GM19455 (cell line): ENCODE measurements around the gene CPEB3.

Experiments used
- ATAC-seq: cut with Tn5 transposase; IDR thresholded peaks from one replicate; pipeline ENCODE4 v1.9.1; 2021; ENCODE audit not compliant: unreplicated experiment

Gene CPEB3

DNA sequence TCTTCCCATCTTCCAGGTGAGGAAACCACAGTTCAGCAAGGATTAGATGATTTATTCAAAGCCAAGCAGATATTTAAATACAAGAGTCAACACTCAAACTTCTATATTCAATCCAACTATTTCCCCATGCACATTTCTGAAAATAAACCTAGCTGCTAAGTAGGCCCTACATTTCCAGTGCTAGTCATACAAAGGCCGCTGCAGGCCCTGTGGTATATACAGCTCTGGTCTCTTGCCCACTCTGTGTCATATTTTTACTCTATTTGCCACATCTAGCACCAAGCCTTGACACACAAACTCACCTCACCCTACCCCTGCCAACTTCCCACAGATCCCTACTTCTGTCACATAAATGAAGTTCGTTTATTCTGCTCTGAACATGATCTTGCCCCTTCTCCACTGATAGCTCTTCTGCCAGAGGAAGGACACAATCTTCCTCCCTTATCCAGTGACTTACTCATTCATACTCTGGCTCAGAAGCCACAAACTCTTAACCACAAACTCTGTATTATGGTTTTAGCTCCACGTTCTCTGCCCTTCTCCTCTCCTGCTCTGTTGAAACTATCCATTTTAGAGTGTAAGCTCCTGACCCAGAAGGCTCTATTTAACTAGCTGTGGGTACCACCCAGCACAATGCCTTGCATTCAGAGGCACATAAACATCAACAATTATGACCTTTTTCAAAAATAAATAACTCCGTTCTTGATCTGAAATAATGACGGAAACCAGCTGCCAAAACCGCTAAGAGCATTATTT, 180.7 kb downstream of the CPEB3 start:
- ATAC-seq = no peak

DNA sequence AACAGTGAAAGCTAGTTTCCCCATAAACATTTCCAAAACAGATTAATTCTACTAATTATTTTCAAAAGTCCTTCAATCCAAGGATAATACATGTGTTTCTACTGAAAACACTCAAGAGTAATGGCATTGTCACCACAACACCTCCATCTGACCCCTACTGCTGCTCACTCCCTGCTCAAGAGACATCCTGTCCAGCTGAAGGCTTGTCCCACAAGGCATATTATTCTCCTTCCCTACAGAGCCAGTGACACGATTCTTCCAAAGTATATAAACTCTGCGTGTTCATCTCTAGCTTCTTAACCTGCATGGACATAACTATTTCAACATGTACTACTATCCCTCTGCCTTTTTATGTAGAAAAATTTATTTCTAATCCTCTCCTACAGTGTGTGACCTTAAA, 182.1 kb downstream of the CPEB3 start:
- ATAC-seq = no peak

DNA sequence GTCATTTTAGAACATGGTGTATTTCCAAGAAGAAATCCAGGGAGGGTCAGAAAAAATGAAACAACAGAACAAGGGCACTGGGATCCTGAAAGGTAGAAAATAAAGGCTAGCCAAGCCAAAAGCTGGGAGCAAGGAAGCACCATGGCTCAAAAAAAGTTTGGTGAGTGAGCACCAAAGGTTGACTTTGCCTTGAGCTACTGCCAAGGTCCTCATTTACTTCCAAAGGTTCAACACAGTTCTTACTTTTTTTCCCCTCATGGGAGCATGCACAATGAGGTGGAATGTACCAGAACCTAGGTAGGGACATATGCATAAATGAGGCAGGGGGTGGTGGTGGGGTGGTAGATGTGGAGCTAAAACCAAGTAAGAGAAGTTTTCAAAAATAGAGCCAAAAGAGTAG, 182.8 kb downstream of the CPEB3 start:
- ATAC-seq = no peak

DNA sequence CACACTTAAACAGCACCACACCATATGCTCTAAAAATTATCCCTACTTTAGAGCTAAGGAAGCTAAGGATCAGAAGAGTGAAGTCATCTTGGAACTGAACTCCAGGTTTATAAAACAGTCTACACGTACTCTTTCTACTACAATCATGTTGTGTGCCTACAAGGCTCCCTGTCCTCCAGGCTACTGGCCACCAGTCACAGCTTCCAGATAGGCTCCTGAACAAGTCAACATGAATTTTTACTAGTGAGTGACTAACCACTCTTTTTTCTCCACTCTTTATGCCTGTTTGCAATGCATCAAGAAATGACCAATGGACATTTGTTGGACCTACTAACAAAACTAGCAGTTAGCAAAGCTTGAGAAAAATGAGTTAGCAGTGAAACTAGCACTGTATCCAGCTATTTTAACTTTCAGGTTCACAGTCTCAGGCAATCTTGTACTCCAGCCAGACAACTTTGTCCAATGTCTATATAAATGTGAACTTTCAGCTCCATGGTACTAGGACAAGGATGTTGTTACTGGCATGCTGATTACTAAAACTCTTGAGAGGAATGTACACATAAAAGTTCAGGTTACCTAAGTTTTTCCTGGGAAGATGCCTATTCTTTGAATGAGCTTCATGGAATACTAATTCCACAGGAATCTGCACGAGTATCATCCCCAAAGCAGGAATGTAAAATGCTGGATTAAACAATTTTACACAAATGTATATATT, 187.3 kb downstream of the CPEB3 start:
- no peak for ATAC-seq

DNA sequence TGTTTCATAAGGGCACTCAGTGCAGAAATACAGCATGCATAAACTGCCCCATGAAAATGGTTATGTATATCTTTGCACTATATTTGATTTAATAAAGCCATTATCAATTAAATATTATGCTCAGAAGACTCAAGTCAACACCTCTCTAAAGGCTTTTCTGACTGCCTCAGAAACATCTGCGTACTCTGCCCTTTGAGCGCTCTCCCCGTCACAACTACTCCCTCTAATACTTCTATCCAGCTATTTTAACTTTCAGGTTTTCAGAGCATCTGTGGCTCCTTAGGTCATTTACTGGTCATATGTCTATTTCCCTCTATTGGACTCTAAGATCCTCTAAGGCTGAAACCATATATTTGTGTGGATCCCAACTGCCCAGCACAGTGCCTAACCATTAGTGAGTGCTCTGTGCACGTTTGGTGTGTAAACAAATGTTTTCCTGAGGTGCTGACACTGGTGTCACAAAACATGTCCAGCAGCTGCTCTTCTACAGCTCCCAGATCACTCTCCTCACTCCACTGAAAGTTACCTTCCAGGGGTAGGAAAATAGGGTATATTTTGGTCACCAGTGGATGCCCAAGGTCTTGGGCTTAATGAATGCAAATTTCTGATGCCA, 188.2 kb downstream of the CPEB3 start:
- ATAC-seq = no peak

DNA sequence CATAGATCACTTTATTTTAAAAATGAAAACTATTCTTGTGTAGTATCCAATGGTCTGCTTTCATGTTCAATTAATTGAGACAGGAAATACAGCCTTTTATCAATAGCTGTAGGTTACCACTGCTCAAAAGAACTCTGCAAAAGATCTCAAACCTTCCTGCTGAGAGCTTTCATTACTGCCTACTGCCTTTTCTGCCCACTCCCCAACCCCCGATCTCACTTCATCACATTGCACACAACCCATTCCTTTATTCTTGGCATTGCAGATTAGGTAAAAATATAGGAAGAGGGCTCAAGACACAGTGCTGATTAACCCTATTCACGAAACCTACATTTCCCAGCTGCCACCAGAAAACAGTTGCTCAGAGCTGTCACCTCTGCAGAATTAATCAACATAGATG, 195.9 kb downstream of the CPEB3 start:
- no peak for ATAC-seq

DNA sequence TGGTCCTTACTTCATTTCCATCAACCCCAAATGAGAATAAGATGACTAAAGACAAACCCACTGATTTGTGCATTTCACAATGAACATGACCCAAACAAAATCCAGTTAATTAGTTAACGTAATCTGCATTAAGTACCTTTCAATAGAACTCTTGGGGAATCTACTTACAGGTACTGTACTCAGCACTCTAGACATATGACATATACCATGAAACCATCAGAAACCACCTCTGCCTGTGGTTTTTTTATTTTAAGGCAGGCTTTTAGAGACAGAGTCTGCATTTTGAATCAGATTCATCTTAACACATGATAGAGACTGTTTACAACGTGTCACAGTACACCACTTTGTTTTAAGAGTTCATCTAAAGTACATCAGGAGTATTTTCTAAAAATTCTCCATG, 198.9 kb downstream of the CPEB3 start:
- ATAC-seq = no peak

DNA sequence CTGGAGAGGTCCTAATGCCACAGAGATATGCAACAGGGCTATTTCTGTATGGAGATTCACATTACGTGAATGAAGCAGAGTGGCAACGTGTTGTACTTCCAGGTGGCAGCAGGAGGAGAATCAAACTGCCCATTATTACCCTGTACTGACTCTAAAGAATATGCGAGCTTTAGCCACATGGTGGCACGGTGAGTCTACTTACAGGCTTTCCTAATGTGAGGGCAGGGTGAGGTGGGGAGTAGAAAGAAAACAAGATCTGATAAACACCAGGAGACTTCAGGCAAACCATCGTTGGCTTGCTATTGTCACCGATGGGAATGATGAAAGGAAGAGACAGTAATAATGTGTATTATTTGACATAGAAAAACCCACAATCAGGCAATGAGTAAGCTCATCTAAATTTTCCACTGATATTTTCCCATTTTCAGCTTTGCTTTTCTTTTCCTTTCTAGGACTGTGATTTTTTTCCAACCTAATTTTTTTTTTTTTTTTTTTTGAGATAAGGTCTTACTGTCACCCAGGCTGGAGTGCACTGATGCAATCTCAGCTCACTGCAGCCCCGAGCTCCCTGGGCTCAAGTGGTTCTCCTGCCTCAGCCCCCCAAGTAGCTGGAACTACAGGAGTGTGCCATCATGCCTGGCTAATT, 203.0 kb downstream of the CPEB3 start:
- peak; percentile 89 for ATAC-seq

DNA sequence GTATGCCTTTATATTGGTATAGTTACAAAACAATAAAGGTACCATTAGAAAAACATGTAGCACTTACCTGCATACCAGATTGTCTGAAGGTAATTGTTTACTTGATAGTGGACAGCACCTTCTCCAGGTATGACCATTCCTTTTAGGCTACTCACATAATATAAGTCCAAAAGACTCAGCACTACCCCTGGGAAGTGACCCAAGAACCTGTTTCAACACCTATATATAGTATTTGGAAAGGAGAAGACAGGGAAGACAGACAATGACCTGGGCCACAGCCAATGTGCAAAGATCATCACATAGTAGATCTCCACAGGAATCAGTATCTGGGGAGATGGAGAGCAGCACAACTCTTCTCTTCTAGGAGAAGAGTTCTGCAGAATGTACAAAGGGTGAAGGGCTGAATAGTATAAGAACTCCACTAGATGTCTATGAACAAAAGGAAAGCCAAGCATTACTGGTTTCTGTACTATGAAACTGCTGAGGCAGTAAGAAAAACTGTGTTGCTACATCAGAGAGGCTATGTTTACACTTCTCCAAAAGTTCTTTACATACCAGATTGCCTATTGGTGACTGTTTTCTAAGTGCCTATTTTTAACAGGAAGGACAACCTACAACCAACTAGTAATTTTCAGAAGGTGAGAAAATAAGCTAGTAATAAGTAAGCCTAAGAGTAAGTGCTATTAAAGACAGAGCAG, 208.1 kb downstream of the CPEB3 start:
- ATAC-seq = no peak

DNA sequence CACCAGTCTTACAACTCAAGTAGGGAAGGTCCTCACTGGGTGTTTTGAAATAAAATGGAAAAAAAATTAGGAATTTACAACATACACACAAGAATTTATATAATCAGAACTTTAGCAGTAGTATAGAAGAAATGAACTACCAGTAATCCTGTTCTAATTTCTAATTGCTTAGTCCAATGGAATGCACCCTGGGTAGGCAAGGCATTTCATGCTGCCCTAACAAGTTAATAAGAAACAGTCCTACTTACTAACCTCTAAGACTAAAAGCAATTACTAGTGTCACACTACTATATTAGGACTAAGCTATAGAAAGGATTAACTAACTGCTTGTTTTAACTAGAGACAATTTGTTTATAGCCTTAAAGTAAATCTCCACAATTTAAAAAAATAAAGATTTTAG, 209.2 kb downstream of the CPEB3 start:
- no peak for ATAC-seq

DNA sequence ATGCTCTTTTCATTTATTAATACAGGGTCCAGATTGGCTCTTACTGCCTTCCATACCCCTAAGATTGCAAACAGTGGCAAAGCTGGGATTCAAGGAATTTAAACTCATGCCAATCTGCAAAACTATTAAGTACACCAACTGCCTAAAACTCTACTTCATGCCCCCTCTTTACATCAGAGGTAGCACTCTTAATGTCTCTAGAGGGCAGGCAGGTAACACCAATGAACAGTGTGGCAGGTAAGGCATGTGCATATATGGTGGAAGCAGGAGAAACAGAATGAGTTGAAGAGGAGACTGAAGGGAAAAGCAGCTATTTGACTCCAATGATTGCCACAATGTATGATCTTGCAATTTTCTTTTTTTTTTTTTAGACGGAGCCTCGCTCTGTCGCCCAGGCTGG, 210.6 kb downstream of the CPEB3 start:
- ATAC-seq = no peak

DNA sequence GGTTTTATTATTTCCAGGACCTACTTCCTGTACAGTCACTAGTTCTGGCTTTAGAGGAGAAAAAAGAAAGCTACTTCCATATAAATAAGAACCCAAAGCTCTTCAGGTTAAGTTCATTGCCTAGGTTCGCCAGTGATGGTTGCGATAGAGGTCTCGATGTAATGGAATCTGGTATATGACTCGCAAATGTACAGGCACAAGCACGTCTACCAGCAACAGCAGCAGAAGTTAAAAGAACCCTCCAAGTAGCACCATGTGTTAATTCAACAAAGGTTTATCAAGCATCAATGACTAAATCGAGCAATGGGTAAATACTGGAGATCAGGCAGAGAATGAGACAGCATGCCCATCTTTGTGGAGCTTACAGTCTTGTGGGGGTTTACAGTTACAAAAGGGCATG, 211.9 kb downstream of the CPEB3 start:
- no peak for ATAC-seq

DNA sequence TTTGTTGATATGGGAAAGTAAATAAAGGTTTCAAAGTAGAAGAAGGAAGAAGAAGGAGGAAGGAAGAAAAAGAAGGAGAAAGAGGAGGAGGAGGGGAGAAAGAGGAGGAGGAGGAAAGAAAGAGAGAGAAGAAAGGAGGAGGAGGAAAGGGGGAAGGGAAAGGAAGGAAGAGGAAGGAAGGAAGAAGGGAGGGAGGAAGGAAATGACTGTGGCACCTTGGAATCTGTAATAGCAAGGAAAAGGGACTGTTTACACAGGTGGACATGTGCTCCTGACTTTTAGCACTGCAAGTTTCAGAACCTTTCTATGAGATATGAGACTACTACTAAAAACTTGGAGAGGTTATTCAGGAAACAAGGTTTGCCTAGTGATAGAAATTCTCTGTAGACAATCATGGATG, 214.2 kb downstream of the CPEB3 start:
- ATAC-seq = no peak

DNA sequence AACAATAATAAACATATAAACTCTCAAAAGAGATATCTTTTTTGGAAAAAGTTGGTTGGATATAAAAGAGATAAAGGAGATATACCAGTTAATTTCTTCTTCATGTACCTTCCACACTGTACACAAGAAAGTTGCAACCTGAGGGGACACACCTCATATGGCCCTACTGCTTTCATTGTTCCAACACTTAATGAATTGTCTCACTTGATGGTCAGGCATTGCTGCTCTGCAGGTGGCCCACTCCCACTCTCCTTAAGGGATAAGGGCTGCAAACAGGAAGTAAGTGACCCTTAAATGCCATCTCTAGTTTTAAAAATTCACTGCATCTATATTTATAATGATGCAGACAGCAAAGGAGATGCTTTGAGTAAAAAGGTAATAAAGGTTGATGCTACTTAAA, 215.0 kb downstream of the CPEB3 start:
- ATAC-seq = no peak

DNA sequence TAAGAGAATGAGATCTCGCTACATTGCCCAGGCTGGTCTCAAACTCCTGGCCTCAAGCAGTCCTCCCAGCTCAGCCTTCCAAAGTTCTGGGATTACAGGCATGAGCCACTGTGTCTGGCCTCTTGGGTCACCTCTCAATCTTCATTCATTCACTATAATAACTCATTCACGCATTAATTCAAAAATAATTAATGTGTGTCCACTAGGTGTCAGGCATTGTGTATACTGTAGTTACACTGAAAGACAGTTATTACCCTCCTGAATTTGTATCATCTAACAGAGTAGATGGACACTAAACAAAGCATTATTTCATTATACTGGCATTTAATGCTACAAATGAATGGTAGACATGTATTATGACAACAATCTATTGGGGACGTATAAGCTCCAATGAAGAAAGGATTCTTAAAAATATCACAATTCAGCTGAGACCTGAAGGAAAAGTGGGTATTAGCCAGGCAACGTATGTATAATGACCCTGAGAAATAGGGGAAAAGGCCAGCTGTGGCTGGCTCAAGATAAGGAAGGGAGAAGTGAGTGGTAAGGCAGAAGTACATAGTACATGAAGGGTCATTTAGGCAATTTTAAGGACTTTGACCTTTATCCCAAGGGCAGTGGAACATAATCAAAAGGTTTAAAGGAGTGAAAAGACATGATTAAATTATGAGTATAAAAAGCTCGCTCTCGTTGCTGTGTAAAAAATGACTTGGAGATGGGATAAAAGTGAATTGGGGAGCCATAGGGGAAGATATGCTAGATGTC, 216.6 kb downstream of the CPEB3 start:
- ATAC-seq = no peak

DNA sequence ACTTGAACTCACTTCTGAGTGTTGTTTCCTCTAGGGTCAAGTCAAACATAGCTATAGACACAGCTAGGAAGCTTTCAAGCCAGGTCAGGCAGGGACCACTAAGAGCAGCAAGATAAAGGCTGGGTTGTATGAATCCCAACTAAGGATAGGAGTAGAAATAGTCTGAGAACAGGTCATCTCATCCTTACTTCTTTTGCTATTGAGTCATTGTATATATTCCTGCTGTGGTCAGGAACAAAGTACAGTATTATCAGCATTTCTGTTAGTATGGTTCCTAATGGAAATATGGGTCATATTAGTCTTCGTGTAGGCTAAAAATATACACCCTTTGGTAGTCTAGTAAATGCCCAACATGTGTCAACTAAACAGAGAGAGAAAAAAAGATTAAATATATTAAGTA, 222.0 kb downstream of the CPEB3 start:
- ATAC-seq = no peak

DNA sequence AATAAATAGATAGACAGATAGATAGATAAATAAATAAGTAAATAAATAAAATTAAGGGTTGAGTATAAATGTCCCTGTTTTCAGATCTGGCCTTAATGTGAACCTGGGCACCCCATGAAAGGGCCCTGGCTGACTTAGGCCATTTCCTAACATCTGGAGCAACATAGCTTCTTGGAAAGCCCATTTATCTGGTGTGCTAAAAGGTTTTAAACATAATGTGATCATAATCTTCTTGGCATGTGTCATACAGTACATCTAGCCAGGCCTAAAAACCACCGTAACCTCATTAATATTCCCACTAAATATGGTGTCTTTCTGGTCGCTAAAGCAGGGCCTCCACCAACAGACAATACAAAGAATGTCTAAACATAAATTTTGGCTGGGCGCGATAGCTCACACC, 224.5 kb downstream of the CPEB3 start:
- no peak for ATAC-seq

DNA sequence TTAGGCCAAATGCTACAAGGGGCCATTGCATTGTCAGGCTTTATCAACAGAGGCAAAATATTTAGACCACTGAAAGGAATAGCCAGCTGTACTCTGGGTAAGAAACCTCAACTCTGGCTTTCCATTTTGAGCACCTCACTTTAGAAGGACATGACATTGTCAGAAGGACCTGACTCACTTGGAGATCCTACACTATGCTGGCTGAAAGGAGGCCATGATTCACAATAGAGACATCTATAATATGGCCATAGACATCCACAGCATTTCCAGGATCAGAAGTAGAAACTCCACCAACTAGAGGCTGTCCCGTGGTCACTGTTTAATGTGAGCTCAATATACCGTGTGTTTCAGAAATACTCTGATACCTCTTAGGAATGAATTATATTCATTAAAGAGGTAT, 226.4 kb downstream of the CPEB3 start:
- ATAC-seq = no peak

DNA sequence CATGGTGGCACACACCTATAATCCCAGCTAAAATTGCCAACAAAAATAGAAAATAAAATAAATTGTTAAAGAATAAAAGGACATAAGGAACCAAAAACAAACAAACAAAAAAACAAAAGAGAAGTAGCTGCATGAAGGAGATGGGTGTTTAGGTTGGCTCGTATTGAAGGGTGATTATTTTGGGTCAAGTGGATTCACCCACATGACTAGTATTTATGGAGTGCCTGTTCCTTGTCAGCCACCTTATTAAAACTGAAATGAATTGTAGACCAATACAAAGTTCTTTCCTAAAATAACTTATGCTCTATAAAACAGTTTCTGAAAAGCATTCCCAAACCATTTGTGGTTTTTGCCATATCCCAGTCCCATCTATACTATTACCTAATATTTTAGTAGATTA, 228.6 kb downstream of the CPEB3 start:
- no peak for ATAC-seq

DNA sequence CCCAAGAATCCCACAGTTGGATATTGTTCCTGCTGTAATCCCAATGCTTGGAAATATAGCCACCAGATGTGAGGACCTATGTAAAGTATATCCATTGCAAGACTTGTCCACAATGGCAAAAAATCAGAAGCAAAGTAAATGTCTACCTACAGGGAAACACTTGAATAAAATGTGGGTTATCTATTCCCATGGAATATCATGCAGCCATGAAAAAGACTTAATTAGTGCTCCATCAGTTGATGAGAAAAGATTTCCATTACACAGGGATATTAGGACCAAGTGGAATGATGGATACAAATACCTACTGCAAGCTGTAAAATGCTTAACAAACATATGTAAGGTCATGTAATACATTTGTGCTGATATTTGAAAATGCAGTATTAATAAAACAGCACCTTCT, 236.1 kb downstream of the CPEB3 start:
- no peak for ATAC-seq

DNA sequence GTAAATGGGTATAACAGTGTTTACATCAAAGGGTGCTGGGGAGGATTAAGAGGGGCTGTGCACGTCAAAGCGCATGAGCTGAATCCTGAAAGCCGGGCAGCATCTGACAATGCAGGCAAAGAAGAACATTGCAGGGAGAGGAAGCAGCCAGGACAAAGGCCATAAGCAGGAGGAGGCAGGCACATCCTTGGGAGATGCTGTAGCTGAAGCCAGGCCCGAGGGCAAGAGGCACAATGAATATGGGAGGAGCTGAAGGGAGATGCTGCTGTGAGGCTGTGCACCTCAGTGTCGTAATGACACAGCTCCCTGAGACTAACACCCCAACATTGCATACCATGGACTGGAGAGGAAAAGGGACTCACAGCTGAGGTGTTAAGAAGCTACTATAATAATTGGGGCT, 238.1 kb downstream of the CPEB3 start:
- no peak for ATAC-seq
